HepG2 (cell line): Measurements from ENCODE around the gene RGP1. TPM values are rescaled to one million over a fixed set of nuclear protein-coding genes. Genes with fewer than 3 reads are reported as not detected.

ENCODE experiments used
- DPF2 ChIP-seq: sonication (generic); formaldehyde crosslinking; IDR thresholded peaks from 2 replicates; pipeline ENCODE4 v1.4.0; 2020; ENCODE audit warnings: mild to moderate bottlenecking, low read depth, missing genetic modification reagents, borderline replicate concordance
- ETV5 ChIP-seq: IDR thresholded peaks from 2 replicates; pipeline ENCODE4 v1.6.1; 2018; ENCODE audit warnings: missing biosample characterization, missing genetic modification reagents, inconsistent platforms, borderline replicate concordance
- FOXP1 ChIP-seq, 2 experiments: fragments of 450-650 bp in 1 of 2; IDR thresholded peaks; 2 replicates each; pipeline ENCODE4 v1.6.1; 2017 to 2018; ENCODE audit warnings: antibody characterized with exemption in 1 of 2
- HNF4G ChIP-seq, 2 experiments: sonication (generic) in 1 of 2; formaldehyde crosslinking in 1 of 2; IDR thresholded peaks; 2 replicates each; pipeline versions ENCODE4 v1.4.0 to v1.6.1; 2011 to 2020; ENCODE audit warnings: borderline replicate concordance in 2 of 2, low read depth in 2 of 2, mild to moderate bottlenecking in 2 of 2, low read length in 1 of 2, missing genetic modification reagents in 1 of 2, moderate library complexity in 1 of 2
- MYC ChIP-seq: sonication (generic); formaldehyde crosslinking; IDR thresholded peaks from 2 replicates; pipeline ENCODE4 v1.9.0; 2021; ENCODE audit warnings: missing genetic modification reagents, borderline replicate concordance
- PRDM10 ChIP-seq: sonication (generic); formaldehyde crosslinking; IDR thresholded peaks from 2 replicates; pipeline ENCODE4 v1.4.0; 2020; ENCODE audit warnings: low read depth, missing genetic modification reagents
- RERE ChIP-seq: IDR thresholded peaks from 2 replicates; pipeline ENCODE4 v1.6.1; 2016; ENCODE audit warnings: low read depth, missing genetic modification reagents, missing compliant biosample characterization
- RFXAP ChIP-seq: sonication (generic); formaldehyde crosslinking; IDR thresholded peaks from 2 replicates; pipeline ENCODE4 v1.4.0; 2020; ENCODE audit warnings: missing genetic modification reagents, borderline replicate concordance
- SIX4 ChIP-seq: sonication (generic); formaldehyde crosslinking; IDR thresholded peaks from 2 replicates; pipeline ENCODE4 v1.4.0; 2020; ENCODE audit warnings: missing genetic modification reagents
- TMF1 ChIP-seq: sonication (generic); formaldehyde crosslinking; IDR thresholded peaks from 2 replicates; pipeline ENCODE4 v1.8.1; 2022; ENCODE audit warnings: low read depth, missing genetic modification reagents
- ZNF3 ChIP-seq: IDR thresholded peaks from 2 replicates; pipeline ENCODE4 v1.7.0; 2017; ENCODE audit warnings: inconsistent platforms
- ZNF33A ChIP-seq: sonication (generic); formaldehyde crosslinking; IDR thresholded peaks from 2 replicates; pipeline ENCODE4 v1.5.1; 2020; ENCODE audit warnings: missing genetic modification reagents, mild to moderate bottlenecking, moderate library complexity, borderline replicate concordance
- ZNF550 ChIP-seq: sonication (generic); formaldehyde crosslinking; IDR thresholded peaks from 2 replicates; pipeline ENCODE4 v1.4.0; 2020; ENCODE audit warnings: mild to moderate bottlenecking, missing genetic modification reagents, borderline replicate concordance
- ZZZ3 ChIP-seq: sonication (generic); formaldehyde crosslinking; IDR thresholded peaks from 2 replicates; pipeline ENCODE4 v1.4.0; 2020; ENCODE audit warnings: missing genetic modification reagents, mild to moderate bottlenecking, borderline replicate concordance
- polyA plus RNA-seq, 8 experiments: library from polyadenylated mRNA; depleted of rRNA in 3 of 8; stranded (reverse) in 7 of 8; unstranded in 1 of 8; fragments of >200 nt; fragmentation: Illumina TruSeq in 4 of 8; extraction: Trizol in 4 of 8; gene quantifications; 2 replicates each; pipeline versions ENCODE4 v1.2.1 to v1.2.3, GENCODE V29; 2011 to 2016; ENCODE audit warnings: low read depth in 4 of 8, missing spikeins in 1 of 8, mixed read lengths in 1 of 8; ENCODE audit not compliant: insufficient read depth in 1 of 8
- total RNA-seq, 5 experiments: library from RNA; depleted of rRNA; stranded (reverse); fragments of >200 nt; fragmentation: Illumina TruSeq; extraction: Trizol; gene quantifications; 2 replicates each; pipeline ENCODE4 v1.2.3, GENCODE V29; 2016; ENCODE audit warnings: low read depth in 1 of 5
- TF ChIP-seq, protein P1 (sequence below): sonication (generic); formaldehyde crosslinking; IDR thresholded peaks from 2 replicates; pipeline ENCODE4 v1.4.0; 2020; ENCODE audit warnings: missing genetic modification reagents, low read depth, mild to moderate bottlenecking, borderline replicate concordance
- TF ChIP-seq, protein P2 (sequence below): sonication (generic); formaldehyde crosslinking; IDR thresholded peaks from 2 replicates; pipeline ENCODE4 v1.5.0; 2020; ENCODE audit warnings: missing genetic modification reagents

RGP1 gene
- total and polyA plus RNA-seq, 2 of the 13 experiments (the other 11 are each of a cell fraction or from before 2014, with no cell fraction given) = 12.7 to 21.0 TPM

GRCh38 chr9:35732185-35732799 lies 16.8 kb upstream of the RGP1 start, which contains the start of the genes CREB3 and TLN1 (continued):
- no peak for TF ChIP-seq FOXP1 (IDR thresholded peaks at IDR 0.05)
- TF ChIP-seq FOXP1 (CRISPR knock-in tag; IDR thresholded peaks at IDR 0.05) = peak; percentile 13; the same call in 1 of the 2 replicates
- TF ChIP-seq SIX4 (CRISPR knock-in tag) = no peak
- TF ChIP-seq ZZZ3 = no peak; the same call in 1 of the 2 replicates
- no peak for TF ChIP-seq DPF2 (CRISPR knock-in tag)
- no peak for TF ChIP-seq RERE (CRISPR knock-in tag)
- TF ChIP-seq ZNF3 = no peak
- no peak for TF ChIP-seq ZNF550 (CRISPR knock-in tag)
- TF ChIP-seq, protein P1, sequence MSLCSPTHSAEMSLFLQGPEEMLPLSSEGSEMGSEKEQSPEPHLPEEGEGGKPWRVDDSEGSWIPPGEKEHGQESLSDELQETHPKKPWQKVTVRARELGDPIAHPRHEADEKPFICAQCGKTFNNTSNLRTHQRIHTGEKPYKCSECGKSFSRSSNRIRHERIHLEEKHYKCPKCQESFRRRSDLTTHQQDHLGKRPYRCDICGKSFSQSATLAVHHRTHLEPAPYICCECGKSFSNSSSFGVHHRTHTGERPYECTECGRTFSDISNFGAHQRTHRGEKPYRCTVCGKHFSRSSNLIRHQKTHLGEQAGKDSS = 0 out of 2 replicates have a peak, but pooled peaks have one; percentile 3
- 0 out of 2 replicates have a peak, but pooled peaks have one; percentile 51 for TF ChIP-seq TMF1 (CRISPR knock-in tag)
- peak; percentile 82; the same call in 1 of the 2 replicates for TF ChIP-seq MYC (CRISPR knock-in tag)
- TF ChIP-seq RFXAP (CRISPR knock-in tag) = peak; percentile 62; the same call in 1 of the 2 replicates
- no peak for TF ChIP-seq HNF4G (IDR thresholded peaks at IDR 0.05; ENCODE audit: borderline replicate concordance, low read depth, low read length)
- TF ChIP-seq HNF4G (CRISPR knock-in tag; IDR thresholded peaks at IDR 0.05; ENCODE audit: borderline replicate concordance, low read depth) = peak; percentile 43; the same call in 1 of the 2 replicates
- TF ChIP-seq, protein P2, sequence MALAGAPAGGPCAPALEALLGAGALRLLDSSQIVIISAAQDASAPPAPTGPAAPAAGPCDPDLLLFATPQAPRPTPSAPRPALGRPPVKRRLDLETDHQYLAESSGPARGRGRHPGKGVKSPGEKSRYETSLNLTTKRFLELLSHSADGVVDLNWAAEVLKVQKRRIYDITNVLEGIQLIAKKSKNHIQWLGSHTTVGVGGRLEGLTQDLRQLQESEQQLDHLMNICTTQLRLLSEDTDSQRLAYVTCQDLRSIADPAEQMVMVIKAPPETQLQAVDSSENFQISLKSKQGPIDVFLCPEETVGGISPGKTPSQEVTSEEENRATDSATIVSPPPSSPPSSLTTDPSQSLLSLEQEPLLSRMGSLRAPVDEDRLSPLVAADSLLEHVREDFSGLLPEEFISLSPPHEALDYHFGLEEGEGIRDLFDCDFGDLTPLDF (CRISPR knock-in tag) = peak; percentile 91
- peak; percentile 94 for TF ChIP-seq ETV5 (CRISPR knock-in tag)
- peak; percentile 81; the same call in 1 of the 2 replicates for TF ChIP-seq ZNF33A (CRISPR knock-in tag)
- TF ChIP-seq PRDM10 (CRISPR knock-in tag) = peak; percentile 41; the same call in 1 of the 2 replicates
